Calu3 (cell line): ENCODE data around the gene STX7. TPM values are rescaled to one million over a fixed set of nuclear protein-coding genes. Genes with fewer than 3 reads are reported as not detected.

Experiments
- BruUV-seq: library from RNA; stranded (reverse); fragments of 400-500 nt; replicated peaks from 2 replicates; lab custom pipeline; 2021; lab: Mats Ljungman, UMichigan
- CTCF ChIA-PET: fragments of 300-600 bp; sonication (Branson Sonifier 250); formaldehyde crosslinking; loops from one replicate; lab custom pipeline; 2022; ENCODE audit warnings: antibody characterized with exemption; lab: Charles Lee
- DNase-seq: peaks from one replicate; pipeline ENCODE4 v3.0.0; 2022
- H3K27ac Mint-ChIP-seq: one replicate; pipeline ENCODE4 v1.8.0; 2022; ENCODE audit warnings: mixed read lengths; ENCODE audit not compliant: unreplicated experiment
- H3K27me3 Mint-ChIP-seq: one replicate; pipeline ENCODE4 v1.8.0; 2022; ENCODE audit warnings: mixed read lengths; ENCODE audit not compliant: unreplicated experiment
- H3K36me3 Mint-ChIP-seq: one replicate; pipeline ENCODE4 v1.8.0; 2022; ENCODE audit warnings: mild to moderate bottlenecking, moderate library complexity, mixed read lengths; ENCODE audit not compliant: insufficient read depth, unreplicated experiment
- H3K4me1 Mint-ChIP-seq: one replicate; pipeline ENCODE4 v1.8.0; 2022; ENCODE audit warnings: mild to moderate bottlenecking, low read depth, mixed read lengths; ENCODE audit not compliant: unreplicated experiment
- H3K4me3 Mint-ChIP-seq: one replicate; pipeline ENCODE4 v1.8.0; 2022; ENCODE audit warnings: mild to moderate bottlenecking, low read depth, moderate library complexity, mixed read lengths; ENCODE audit not compliant: unreplicated experiment
- H3K9me3 Mint-ChIP-seq: one replicate; pipeline ENCODE4 v1.8.0; 2022; ENCODE audit warnings: low read depth, mixed read lengths; ENCODE audit not compliant: unreplicated experiment
- intact Hi-C: fragments of 100-400 bp; cut with micrococcal nuclease; formaldehyde crosslinking; loops from one replicate; pipeline ENCODE4 v1.10.0; 2022; ENCODE audit not compliant: unreplicated experiment
- total RNA-seq: library from RNA; stranded (reverse); gene quantifications from 2 replicates; pipeline ENCODE4 v1.2.3, GENCODE V29; 2022
- TF ChIP-seq, protein P1 (sequence below): fragments of 200-600 bp; IDR thresholded peaks from one replicate; pipeline ENCODE4 v1.8.0; 2022; ENCODE audit warnings: antibody characterized with exemption; ENCODE audit not compliant: unreplicated experiment

The STX7 gene
- total RNA-seq, 1 experiment from 2014 or later: 66.8 TPM

- H3K9me3 Mint-ChIP-seq: no peaks in the 10 kb centered on the region
- H3K36me3 Mint-ChIP-seq: peaks cover 17% of the 10 kb centered on the region
- CTCF ChIA-PET: no interaction called here
- DNase-seq: no peak
- no peak overlapping the region for H3K27ac Mint-ChIP-seq
- TF ChIP-seq, protein P1, sequence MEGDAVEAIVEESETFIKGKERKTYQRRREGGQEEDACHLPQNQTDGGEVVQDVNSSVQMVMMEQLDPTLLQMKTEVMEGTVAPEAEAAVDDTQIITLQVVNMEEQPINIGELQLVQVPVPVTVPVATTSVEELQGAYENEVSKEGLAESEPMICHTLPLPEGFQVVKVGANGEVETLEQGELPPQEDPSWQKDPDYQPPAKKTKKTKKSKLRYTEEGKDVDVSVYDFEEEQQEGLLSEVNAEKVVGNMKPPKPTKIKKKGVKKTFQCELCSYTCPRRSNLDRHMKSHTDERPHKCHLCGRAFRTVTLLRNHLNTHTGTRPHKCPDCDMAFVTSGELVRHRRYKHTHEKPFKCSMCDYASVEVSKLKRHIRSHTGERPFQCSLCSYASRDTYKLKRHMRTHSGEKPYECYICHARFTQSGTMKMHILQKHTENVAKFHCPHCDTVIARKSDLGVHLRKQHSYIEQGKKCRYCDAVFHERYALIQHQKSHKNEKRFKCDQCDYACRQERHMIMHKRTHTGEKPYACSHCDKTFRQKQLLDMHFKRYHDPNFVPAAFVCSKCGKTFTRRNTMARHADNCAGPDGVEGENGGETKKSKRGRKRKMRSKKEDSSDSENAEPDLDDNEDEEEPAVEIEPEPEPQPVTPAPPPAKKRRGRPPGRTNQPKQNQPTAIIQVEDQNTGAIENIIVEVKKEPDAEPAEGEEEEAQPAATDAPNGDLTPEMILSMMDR: no peak
- H3K4me3 Mint-ChIP-seq: peak overlapping the region; percentile 69
- peaks cover 9% of the 10 kb centered on the region for H3K4me1 Mint-ChIP-seq
- peaks cover 23% of the 10 kb centered on the region for H3K27me3 Mint-ChIP-seq
- BruUV-seq: no TSS peak
- intact Hi-C loops: no loop called here
Measured at GRCh38 chr6:132401618-132402285, 111.2 kb downstream of the STX7 start.

GRCh38 chr6:132400883-132401617, 111.9 kb downstream of the STX7 start, which contains the start of gene MOXD1:
TSS of gene MOXD1 (minus strand) at chr6:132401475. CDS start at chr6:132401426, 49 bp downstream.
- no peak within 1 kb of the TSS for H3K27ac Mint-ChIP-seq

DNA sequence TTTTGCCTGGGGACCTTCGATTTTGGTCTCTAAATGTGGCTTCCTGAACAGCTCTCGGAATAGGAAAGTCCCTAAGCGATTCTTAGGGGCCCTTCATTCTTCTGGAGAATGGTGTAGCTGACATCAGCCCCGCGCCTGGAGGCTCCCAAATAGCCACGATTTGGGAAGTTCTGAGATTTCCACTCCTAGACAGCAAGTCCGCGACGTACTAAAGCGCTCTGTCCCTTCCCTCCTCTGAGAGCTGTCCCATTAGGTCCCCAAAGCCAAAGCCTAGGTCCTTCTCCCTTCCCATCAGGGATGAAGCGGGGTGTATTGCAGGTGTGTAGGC, 112.4 kb downstream of the STX7 start:
- peaks cover 17% of the 10 kb centered on the region for H3K36me3 Mint-ChIP-seq
- TF ChIP-seq, protein P1: no peak
- no TSS peak for BruUV-seq
- no peak overlapping the region for H3K27ac Mint-ChIP-seq
- CTCF ChIA-PET: interaction anchor here (1.2 kb wide), 1 partner anchor 9 kb away, joined by 6 read pairs; no protein-coding TSS in a partner anchor
- H3K4me3 Mint-ChIP-seq: peak overlapping the region; percentile 69
- H3K27me3 Mint-ChIP-seq: peaks cover 23% of the 10 kb centered on the region
- peak; percentile 6 for DNase-seq
- intact Hi-C loops: no loop called here
- H3K9me3 Mint-ChIP-seq: no peaks in the 10 kb centered on the region
- peaks cover 17% of the 10 kb centered on the region for H3K4me1 Mint-ChIP-seq

More at GRCh38 chr6:132400883-132401617, 111.9 kb downstream of the STX7 start, which contains the start of gene MOXD1:
- TF ChIP-seq, protein P1: no peak
- CTCF ChIA-PET: interaction anchor here (1.2 kb wide), 1 partner anchor 10 kb away, joined by 6 read pairs; no protein-coding TSS in a partner anchor
- intact Hi-C loops: no loop called here
- peaks cover 17% of the 10 kb centered on the region for H3K36me3 Mint-ChIP-seq
- no TSS peak for BruUV-seq
- DNase-seq: peak; percentile 79
- H3K9me3 Mint-ChIP-seq: no peaks in the 10 kb centered on the region
- H3K27me3 Mint-ChIP-seq: peaks cover 23% of the 10 kb centered on the region
- peak within 1 kb of the TSS; percentile 69 for H3K4me3 Mint-ChIP-seq
- peaks cover 15% of the 10 kb centered on the region for H3K4me1 Mint-ChIP-seq

- CTCF ChIA-PET: no interaction called here
- BruUV-seq: no TSS peak
- peaks cover 17% of the 10 kb centered on the region for H3K4me1 Mint-ChIP-seq
- no peak for DNase-seq
- peaks cover 23% of the 10 kb centered on the region for H3K27me3 Mint-ChIP-seq
- H3K4me3 Mint-ChIP-seq: no peak overlapping the region
- H3K9me3 Mint-ChIP-seq: no peaks in the 10 kb centered on the region
- peaks cover 17% of the 10 kb centered on the region for H3K36me3 Mint-ChIP-seq
- TF ChIP-seq, protein P1: no peak
- intact Hi-C loops: loop anchor here (10.0 kb wide), 2 partner anchors 85 to 485 kb away; no protein-coding TSS in a partner anchor
- H3K27ac Mint-ChIP-seq: no peak overlapping the region
Measured at GRCh38 chr6:132399376-132400074, 113.4 kb downstream of the STX7 start.

Other genes starting within 250 kb of the STX7 start
- 13.2 and 13.6 TPM in 2 replicates for gene MOXD1, start 111.6 kb downstream of the STX7 start, total RNA-seq
- not detected in 2 replicates for gene TAAR9, start 25.2 kb upstream of the STX7 start, total RNA-seq
- not detected in 2 replicates for gene TAAR8, start 39.6 kb upstream of the STX7 start, total RNA-seq
- gene TAAR6, start 57.2 kb upstream of the STX7 start, total RNA-seq: not detected in 2 replicates
- not detected in 2 replicates for gene TAAR5, start 76.6 kb upstream of the STX7 start, total RNA-seq
- gene TAAR2, start 111.2 kb upstream of the STX7 start, total RNA-seq: not detected in 2 replicates
- gene TAAR1, start 146.1 kb upstream of the STX7 start, total RNA-seq: not detected in 2 replicates
- gene VNN1, start 200.9 kb upstream of the STX7 start, total RNA-seq: 12.4 and 13.3 TPM in 2 replicates
- gene VNN2, start 244.8 kb upstream of the STX7 start, total RNA-seq: 18.1 and 21.5 TPM in 2 replicates